OCI-LY7 (cell line): Measurements from ENCODE around the gene DPYD. TPM values are rescaled to one million over a fixed set of nuclear protein-coding genes. Genes with fewer than 3 reads are reported as not detected.

Experiments used
- BruUV-seq: library from RNA; stranded (reverse); fragments of 400-500 nt; replicated peaks from 2 replicates; lab custom pipeline; 2021; lab: Mats Ljungman, UMichigan
- CTCF ChIA-PET: fragments of 300-600 bp; sonication (Branson Sonifier 250); formaldehyde crosslinking; loops from one replicate; lab custom pipeline; 2022; ENCODE audit warnings: antibody characterized with exemption; ENCODE audit not compliant: unreplicated experiment; lab: Charles Lee
- POLR2A ChIA-PET: fragments of 300-600 bp; sonication (Branson Sonifier 250); formaldehyde crosslinking; loops from one replicate; lab custom pipeline; 2022; ENCODE audit warnings: antibody characterized with exemption; lab: Charles Lee
- DNase-seq: peaks from one replicate; pipeline ENCODE4 v3.0.0-alpha.2; 2015; ENCODE audit warnings: low spot score
- H2AFZ ChIP-seq: fragments of 200-600 bp; sonication (generic), shearing (Covaris generic); 2 replicates; pipeline ENCODE4 v1.6.1; 2014; ENCODE audit warnings: mild to moderate bottlenecking, antibody characterized with exemption, low read length, moderate library complexity
- H3K27ac ChIP-seq: fragments of 200-600 bp; sonication (generic); 2 replicates; pipeline ENCODE4 v1.5.1; 2014; ENCODE audit warnings: mixed run types, low read depth, mild to moderate bottlenecking, moderate library complexity, low read length, inconsistent platforms; ENCODE audit not compliant: poor library complexity, severe bottlenecking
- H3K36me3 ChIP-seq: fragments of 200-600 bp; sonication (generic); 2 replicates; pipeline ENCODE4 v1.6.1; 2014; ENCODE audit warnings: mild to moderate bottlenecking, antibody characterized with exemption, low read length, moderate library complexity, mixed read lengths; ENCODE audit not compliant: insufficient read depth
- H3K4me1 ChIP-seq: fragments of 200-600 bp; sonication (generic); 2 replicates; pipeline ENCODE4 v1.5.1; 2014; ENCODE audit warnings: mild to moderate bottlenecking, low read length; ENCODE audit not compliant: insufficient read depth, poor library complexity, severe bottlenecking
- H3K4me2 ChIP-seq: fragments of 200-600 bp; sonication (generic); 2 replicates; pipeline ENCODE4 v1.6.1; 2014; ENCODE audit warnings: mild to moderate bottlenecking, low read length
- H3K4me3 ChIP-seq: fragments of 200-600 bp; sonication (generic); 2 replicates; pipeline ENCODE4 v1.5.1; 2014; ENCODE audit warnings: mild to moderate bottlenecking, low read depth, low read length; ENCODE audit not compliant: poor library complexity, severe bottlenecking
- H3K79me2 ChIP-seq: fragments of 200-600 bp; sonication (generic); 2 replicates; pipeline ENCODE4 v1.6.1; 2016; ENCODE audit warnings: low read depth, mild to moderate bottlenecking, low read length, moderate library complexity, mixed read lengths; ENCODE audit not compliant: insufficient read depth
- H3K9me2 ChIP-seq: fragments of 200-600 bp; sonication (generic); 2 replicates; pipeline ENCODE4 v1.6.1; 2016; ENCODE audit warnings: mild to moderate bottlenecking, low read length, mixed read lengths; ENCODE audit not compliant: insufficient read depth
- H3K9me3 ChIP-seq: fragments of 200-600 bp; sonication (generic); 2 replicates; pipeline ENCODE4 v1.6.1; 2014; ENCODE audit warnings: mild to moderate bottlenecking, mixed run types, low read length, mixed read lengths
- H4K20me1 ChIP-seq: fragments of 200-600 bp; sonication (generic); 2 replicates; pipeline ENCODE4 v1.6.1; 2014; ENCODE audit warnings: mild to moderate bottlenecking, antibody characterized with exemption, low read length, moderate library complexity, mixed read lengths; ENCODE audit not compliant: insufficient read depth
- EZH2phosphoT487 ChIP-seq: fragments of 200-600 bp; sonication (generic); IDR thresholded peaks from 2 replicates; pipeline ENCODE4 v1.6.1; 2018; ENCODE audit warnings: low read depth, borderline replicate concordance, mild to moderate bottlenecking, mixed run types, antibody characterized with exemption, low read length, moderate library complexity, mixed read lengths
- intact Hi-C: fragments of 100-400 bp; cut with micrococcal nuclease; formaldehyde crosslinking; loops from one replicate; pipeline ENCODE4 v1.10.0; 2022; ENCODE audit not compliant: unreplicated experiment
- total RNA-seq, 2 experiments: library from RNA; depleted of rRNA in 1 of 2; stranded (reverse); fragments of >200 nt in 1 of 2; shearing (Covaris generic) in 1 of 2; gene quantifications; 2 replicates each; pipeline ENCODE4 v1.2.3, GENCODE V29; 2014 to 2022
- TF ChIP-seq, protein P1 (sequence below): fragments of 200-600 bp; sonication (generic); conservative IDR thresholded peaks from 2 replicates; pipeline ENCODE4 v1.5.1; 2014; ENCODE audit warnings: mild to moderate bottlenecking, antibody characterized with exemption, low read length, moderate library complexity, mixed read lengths

Gene DPYD
- total RNA-seq, 2 experiments from 2014 or later = 5.5 to 13.4 TPM

DNA sequence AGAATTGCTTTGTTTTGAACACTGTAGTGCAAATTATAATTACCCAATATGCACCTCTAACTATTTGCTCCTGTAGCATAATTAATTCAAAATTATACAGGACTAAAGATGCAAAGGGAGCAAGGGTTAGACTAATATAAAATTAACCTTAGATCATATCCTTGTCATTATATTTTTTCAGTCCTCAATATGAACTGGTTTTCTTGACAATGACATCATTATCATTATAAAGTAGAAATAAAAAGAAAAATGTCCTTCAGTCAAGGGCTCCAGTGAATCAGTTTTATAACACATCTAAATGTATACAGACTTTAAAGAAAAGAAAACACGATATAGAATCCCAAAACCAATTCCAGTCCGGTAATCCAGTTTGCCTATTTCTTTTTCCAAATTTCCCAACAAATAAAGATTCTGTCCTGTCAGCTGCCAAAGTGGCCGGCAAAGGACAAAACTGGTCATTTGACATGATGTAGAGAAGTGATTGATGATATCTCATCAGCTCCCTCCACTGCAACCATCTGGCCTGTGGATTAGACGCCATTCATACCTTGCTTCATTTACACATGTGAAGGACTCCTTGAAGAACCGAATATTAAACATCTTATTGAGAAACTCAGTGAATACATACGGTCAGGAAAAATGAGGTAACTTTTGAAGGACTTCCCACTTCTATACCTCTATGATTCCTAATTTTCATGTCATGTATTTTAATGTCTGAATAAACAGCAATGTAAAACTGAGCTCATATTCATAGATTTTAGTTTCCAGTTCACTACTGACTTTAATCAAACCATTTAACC lies 15.5 kb downstream of the DPYD start:
- Histone ChIP-seq H2AFZ (no peak overlapping the region), H3K9me3 (no peaks in the 10 kb centered on the region), H3K4me1 (no peaks in the 10 kb centered on the region), H4K20me1 (peaks cover 6% of the 10 kb centered on the region; the same call in 1 of the 2 replicates), H3K4me2 (no peak overlapping the region), H3K27ac (no peak overlapping the region), H3K36me3 (no peaks in the 10 kb centered on the region), H3K4me3 (no peak overlapping the region), H3K79me2 (no peaks in the 10 kb centered on the region), H3K9me2 (no peaks in the 10 kb centered on the region)
- intact Hi-C loops = no loop called here
- CTCF ChIA-PET = no interaction called here
- DNase-seq = no peak
- POLR2A ChIA-PET = interaction anchor here (0.8 to 0.9 kb wide), 3 partner anchors 10 to 19 kb away, joined by 3 to 4 read pairs (median 3); no protein-coding TSS in a partner anchor
- no TSS peak for BruUV-seq
- TF ChIP-seq, protein P1, sequence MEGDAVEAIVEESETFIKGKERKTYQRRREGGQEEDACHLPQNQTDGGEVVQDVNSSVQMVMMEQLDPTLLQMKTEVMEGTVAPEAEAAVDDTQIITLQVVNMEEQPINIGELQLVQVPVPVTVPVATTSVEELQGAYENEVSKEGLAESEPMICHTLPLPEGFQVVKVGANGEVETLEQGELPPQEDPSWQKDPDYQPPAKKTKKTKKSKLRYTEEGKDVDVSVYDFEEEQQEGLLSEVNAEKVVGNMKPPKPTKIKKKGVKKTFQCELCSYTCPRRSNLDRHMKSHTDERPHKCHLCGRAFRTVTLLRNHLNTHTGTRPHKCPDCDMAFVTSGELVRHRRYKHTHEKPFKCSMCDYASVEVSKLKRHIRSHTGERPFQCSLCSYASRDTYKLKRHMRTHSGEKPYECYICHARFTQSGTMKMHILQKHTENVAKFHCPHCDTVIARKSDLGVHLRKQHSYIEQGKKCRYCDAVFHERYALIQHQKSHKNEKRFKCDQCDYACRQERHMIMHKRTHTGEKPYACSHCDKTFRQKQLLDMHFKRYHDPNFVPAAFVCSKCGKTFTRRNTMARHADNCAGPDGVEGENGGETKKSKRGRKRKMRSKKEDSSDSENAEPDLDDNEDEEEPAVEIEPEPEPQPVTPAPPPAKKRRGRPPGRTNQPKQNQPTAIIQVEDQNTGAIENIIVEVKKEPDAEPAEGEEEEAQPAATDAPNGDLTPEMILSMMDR = no peak
- TF ChIP-seq EZH2phosphoT487 = no peak

DNA sequence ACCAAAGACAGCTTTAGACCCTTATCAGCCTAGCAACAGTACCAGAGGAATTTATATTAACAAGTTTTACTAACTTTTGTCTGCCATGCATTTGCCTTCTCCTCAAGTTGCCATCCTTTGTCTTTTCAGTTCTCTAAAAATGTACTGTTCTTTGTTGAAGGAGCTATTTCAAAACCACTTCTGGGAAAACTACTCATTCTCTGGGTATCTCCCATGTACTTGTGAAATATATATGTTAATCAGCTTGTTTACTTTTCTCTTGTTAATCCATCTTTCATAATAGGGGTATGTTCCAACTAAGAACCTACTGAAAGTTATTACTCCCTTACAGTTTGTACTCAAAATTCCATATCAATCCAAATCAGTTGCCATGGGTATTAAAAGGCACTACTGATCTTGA lies 16.3 kb downstream of the DPYD start:
- no TSS peak for BruUV-seq
- intact Hi-C loops = no loop called here
- CTCF ChIA-PET = no interaction called here

More for the DNA sequence above, 16.3 kb downstream of the DPYD start:
- no peak for DNase-seq
- no peaks in the 10 kb centered on the region for H3K9me2 ChIP-seq
- no peak overlapping the region for H2AFZ ChIP-seq
- TF ChIP-seq, protein P1 = no peak
- no peak for TF ChIP-seq EZH2phosphoT487
- H3K4me2 ChIP-seq = no peak overlapping the region
- H3K9me3 ChIP-seq = no peaks in the 10 kb centered on the region
- no peaks in the 10 kb centered on the region for H3K36me3 ChIP-seq
- H3K27ac ChIP-seq = no peak overlapping the region
- H3K4me1 ChIP-seq = no peaks in the 10 kb centered on the region
- no peak overlapping the region for H3K4me3 ChIP-seq
- no peaks in the 10 kb centered on the region for H3K79me2 ChIP-seq
- H4K20me1 ChIP-seq = peaks cover 6% of the 10 kb centered on the region; the same call in 1 of the 2 replicates
- POLR2A ChIA-PET = interaction anchor here (0.7 to 0.9 kb wide), 3 partner anchors 14 to 19 kb away, joined by 3 read pairs; no protein-coding TSS in a partner anchor
